H1 (cell line): Measurements from ENCODE around the gene SRGAP3. TPM values are rescaled to one million over a fixed set of nuclear protein-coding genes. Genes with fewer than 3 reads are reported as not detected.

Source experiments
- CTCF ChIA-PET: fragments of 300-600 bp; sonication (Branson Sonifier 250); formaldehyde crosslinking; loops from one replicate; lab custom pipeline; 2021; ENCODE audit not compliant: partially characterized antibody; lab: Charles Lee
- POLR2A ChIA-PET: fragments of 300-600 bp; sonication (Branson Sonifier 250); formaldehyde crosslinking; loops from one replicate; lab custom pipeline; 2021; ENCODE audit warnings: inconsistent platforms; ENCODE audit not compliant: partially characterized antibody; lab: Charles Lee
- DNase-seq, 2 experiments: peaks; one replicate each; pipeline versions ENCODE4 v3.0.0 to v3.0.0-alpha.2; 2010 to 2022; ENCODE audit warnings: low spot score in 2 of 2, low read depth in 1 of 2, mixed read lengths in 1 of 2
- FAIRE-seq: peaks from 2 replicates; lab custom pipeline; 2011; peaks lifted over from hg19 to GRCh38; lab: Jason Lieb, UNC
- H2AFZ ChIP-seq: 2 replicates; pipeline ENCODE4 v1.8.1; 2012; ENCODE audit warnings: low read length, inconsistent platforms
- H2AK5ac ChIP-seq: 2 replicates; pipeline ENCODE4 v1.6.1; 2013; ENCODE audit warnings: low read depth, low read length
- H2BK120ac ChIP-seq: replicated peaks from 2 replicates; pipeline ENCODE3; 2013; ENCODE audit warnings: low read depth, low read length, inconsistent platforms
- H2BK12ac ChIP-seq: 2 replicates; pipeline ENCODE4 v1.6.1; 2013; ENCODE audit warnings: low read depth, low read length
- H2BK15ac ChIP-seq: 2 replicates; pipeline ENCODE4 v1.6.1; 2013; ENCODE audit warnings: low read length
- H2BK20ac ChIP-seq: 2 replicates; pipeline ENCODE4 v1.6.1; 2013; ENCODE audit warnings: low read length
- H2BK5ac ChIP-seq: 2 replicates; pipeline ENCODE4 v1.6.1; 2013; ENCODE audit warnings: low read depth, low read length
- H3K14ac ChIP-seq: 2 replicates; pipeline ENCODE4 v1.6.1; 2013; ENCODE audit warnings: inconsistent platforms; ENCODE audit not compliant: insufficient read length
- H3K18ac ChIP-seq: 2 replicates; pipeline ENCODE4 v1.6.1; 2013; ENCODE audit warnings: low read length; ENCODE audit errors: extremely low read depth
- H3K23ac ChIP-seq: 2 replicates; pipeline ENCODE4 v1.6.1; 2013; ENCODE audit warnings: inconsistent platforms; ENCODE audit not compliant: insufficient read length
- H3K23me2 ChIP-seq: 2 replicates; pipeline ENCODE4 v1.6.1; 2013; ENCODE audit warnings: low read depth, low read length
- H3K27ac ChIP-seq: 2 replicates; pipeline ENCODE4 v1.6.1; 2011; ENCODE audit warnings: low read depth, low read length, inconsistent platforms
- H3K27me3 ChIP-seq, 4 experiments: replicated peaks in 1 of 4; 1 replicate in 1 of 4; 2 replicates in 3 of 4; pipeline versions ENCODE4 v1.6.1 to v1.8.1; 2011 to 2013; ENCODE audit warnings: low read length in 3 of 4, mild to moderate bottlenecking in 3 of 4, inconsistent platforms in 2 of 4, mixed read lengths in 2 of 4, moderate library complexity in 1 of 4; ENCODE audit not compliant: control insufficient read depth in 3 of 4, insufficient read depth in 3 of 4; ENCODE audit errors: extremely low read depth in 1 of 4
- H3K36me3 ChIP-seq, 4 experiments: 2 replicates each; pipeline versions ENCODE4 v1.6.1 to v1.8.1; 2011 to 2013; ENCODE audit warnings: mild to moderate bottlenecking in 4 of 4, low read length in 3 of 4, moderate library complexity in 2 of 4, control low read depth in 1 of 4, inconsistent platforms in 1 of 4; ENCODE audit not compliant: insufficient read depth in 4 of 4, control insufficient read depth in 2 of 4
- H3K4ac ChIP-seq: replicated peaks from 2 replicates; pipeline ENCODE3; 2013; ENCODE audit warnings: low read length, low read depth, mixed read lengths, inconsistent platforms; ENCODE audit not compliant: insufficient read length
- H3K4me1 ChIP-seq, 4 experiments: replicated peaks in 1 of 4; 1 replicate in 1 of 4; 2 replicates in 3 of 4; pipeline versions ENCODE4 v1.6.1 to v1.8.1; 2011 to 2013; ENCODE audit warnings: low read length in 3 of 4, inconsistent platforms in 2 of 4, mixed read lengths in 1 of 4; ENCODE audit not compliant: insufficient read depth in 4 of 4, control insufficient read depth in 3 of 4
- H3K4me2 ChIP-seq, 2 experiments: 2 replicates each; pipeline versions ENCODE4 v1.6.1 to v1.8.1; 2011 to 2013; ENCODE audit warnings: low read depth in 2 of 2, low read length in 2 of 2, control low read depth in 1 of 2, inconsistent platforms in 1 of 2, mild to moderate bottlenecking in 1 of 2; ENCODE audit not compliant: insufficient read depth in 1 of 2
- H3K4me3 ChIP-seq, 4 experiments: fragments of 200-600, 300-600 bp in 1 of 4; sonication (generic), shearing (Covaris generic), sonication (Bioruptor Twin) in 1 of 4; 2 replicates each; pipeline versions ENCODE4 v1.5.1 to v1.8.1; 2011 to 2016; ENCODE audit warnings: low read length in 4 of 4, low read depth in 3 of 4, control low read depth in 2 of 4, inconsistent platforms in 2 of 4, mild to moderate bottlenecking in 2 of 4, mixed read lengths in 1 of 4, moderate library complexity in 1 of 4; ENCODE audit not compliant: insufficient read depth in 2 of 4; ENCODE audit errors: extremely low read depth in 1 of 4
- H3K56ac ChIP-seq: replicated peaks from 2 replicates; pipeline ENCODE3; 2013; ENCODE audit warnings: low read depth, mild to moderate bottlenecking, mixed read lengths, low read length, inconsistent platforms; ENCODE audit not compliant: insufficient read length
- H3K79me1 ChIP-seq: 2 replicates; pipeline ENCODE4 v1.6.1; 2013; ENCODE audit warnings: low read depth, low read length, control low read depth
- H3K79me2 ChIP-seq, 2 experiments: 2 replicates each; pipeline versions ENCODE4 v1.6.1 to v1.8.1; 2012 to 2013; ENCODE audit warnings: low read length in 2 of 2, mild to moderate bottlenecking in 2 of 2, inconsistent platforms in 1 of 2; ENCODE audit not compliant: insufficient read depth in 2 of 2, control insufficient read depth in 1 of 2
- H3K9ac ChIP-seq, 4 experiments: replicated peaks in 1 of 4; 1 replicate in 1 of 4; 2 replicates in 3 of 4; pipeline versions ENCODE4 v1.6.1 to v1.8.1; 2011 to 2013; ENCODE audit warnings: low read depth in 3 of 4, low read length in 3 of 4, control low read depth in 2 of 4, mild to moderate bottlenecking in 2 of 4, moderate library complexity in 2 of 4, inconsistent platforms in 1 of 4; ENCODE audit errors: extremely low read depth in 1 of 4
- H3K9me3 ChIP-seq, 2 experiments: 2 replicates each; pipeline versions ENCODE4 v1.6.1 to v1.8.1; 2012 to 2013; ENCODE audit warnings: mild to moderate bottlenecking in 2 of 2, moderate library complexity in 2 of 2, control low read depth in 1 of 2, inconsistent platforms in 1 of 2, low read depth in 1 of 2, low read length in 1 of 2, mixed read lengths in 1 of 2; ENCODE audit not compliant: insufficient read depth in 2 of 2
- H4K20me1 ChIP-seq, 2 experiments: replicated peaks in 1 of 2; 2 replicates each; pipeline versions ENCODE3 to v1.8.1; 2011 to 2013; ENCODE audit warnings: inconsistent platforms in 2 of 2, low read length in 2 of 2, mild to moderate bottlenecking in 1 of 2; ENCODE audit not compliant: insufficient read depth in 2 of 2, control insufficient read depth in 1 of 2
- H4K5ac ChIP-seq: 2 replicates; pipeline ENCODE4 v1.6.1; 2013; ENCODE audit warnings: low read length, low read depth, mixed read lengths, inconsistent platforms; ENCODE audit not compliant: insufficient read length
- H4K8ac ChIP-seq: 2 replicates; pipeline ENCODE4 v1.8.0; 2013; ENCODE audit warnings: mild to moderate bottlenecking, moderate library complexity, low read length, inconsistent platforms; ENCODE audit not compliant: insufficient read depth; ENCODE audit errors: extremely low read depth
- H4K91ac ChIP-seq: replicated peaks from 2 replicates; pipeline ENCODE3; 2013; ENCODE audit warnings: low read length, mixed read lengths, inconsistent platforms; ENCODE audit not compliant: insufficient read length
- ASH2L ChIP-seq: fragments of 200-600, 300-600 bp; sonication (generic); IDR thresholded peaks from one replicate; pipeline ENCODE4 v1.7.1; 2017; ENCODE audit warnings: low read length
- CEBPB ChIP-seq: IDR thresholded peaks from 2 replicates; pipeline ENCODE4 v1.6.1; 2012; ENCODE audit warnings: low read depth, low read length
- CHD1 ChIP-seq: IDR thresholded peaks from 2 replicates; pipeline ENCODE4 v1.6.1; 2012; ENCODE audit warnings: low read depth, low read length, improper control_type of control experiment
- EGR1 ChIP-seq: IDR thresholded peaks from 2 replicates; pipeline ENCODE4 v1.6.1; 2011; ENCODE audit warnings: low read depth, low read length, borderline replicate concordance
- FOSL1 ChIP-seq: IDR thresholded peaks from 2 replicates; pipeline ENCODE4 v1.6.1; 2011; ENCODE audit warnings: mild to moderate bottlenecking, low read depth, low read length, moderate library complexity; ENCODE audit not compliant: insufficient read depth
- GTF2F1 ChIP-seq: IDR thresholded peaks from 2 replicates; pipeline ENCODE4 v1.6.1; 2012; ENCODE audit warnings: low read depth, low read length, improper control_type of control experiment, borderline replicate concordance
- KDM5A ChIP-seq: fragments of 200-600 bp; IDR thresholded peaks from 2 replicates; pipeline ENCODE4 v1.7.1; 2012; ENCODE audit warnings: mild to moderate bottlenecking, low read length, inconsistent platforms, mixed read lengths
- SIX5 ChIP-seq: IDR thresholded peaks from 2 replicates; pipeline ENCODE4 v1.6.1; 2011; ENCODE audit warnings: mild to moderate bottlenecking, low read depth, low read length
- SRF ChIP-seq: IDR thresholded peaks from 2 replicates; pipeline ENCODE4 v1.6.1; 2011; ENCODE audit warnings: mild to moderate bottlenecking, low read depth, low read length, moderate library complexity
- YY1 ChIP-seq: IDR thresholded peaks from 2 replicates; pipeline ENCODE4 v1.6.1; 2011; ENCODE audit warnings: low read depth, mild to moderate bottlenecking, low read length
- WGBS, 2 experiments: shearing (Covaris generic) in 1 of 2; methylation state at CpG; one replicate each; pipeline versions ENCODE4 v1.1.6 to v1.1.7; 2013 to 2015; ENCODE audit warnings: low lambda C conversion rate in 2 of 2, mixed read lengths in 2 of 2, inconsistent platforms in 1 of 2, low coverage in 1 of 2, missing lambda C conversion rate in 1 of 2; ENCODE audit not compliant: insufficient replicate concordance in 2 of 2, insufficient coverage in 1 of 2, insufficient read length in 1 of 2; ENCODE audit errors: extremely low coverage in 1 of 2, missing lambda C conversion rate in 1 of 2; 5-methylcytosine and 5-hydroxymethylcytosine counted together
- polyA plus RNA-seq, 7 experiments: library from polyadenylated mRNA; depleted of rRNA in 3 of 7; stranded (reverse) in 5 of 7; unstranded in 2 of 7; fragments of >200 nt in 5 of 7; fragments of 200-250 nt in 2 of 7; gene quantifications; 1 replicate in 5 of 7; 2 replicates in 1 of 7; 4 replicates in 1 of 7; pipeline versions ENCODE4 v1.2.1 to v1.2.3, GENCODE V29; 2011 to 2013; ENCODE audit warnings: missing spikeins in 2 of 7, mixed read lengths in 2 of 7
- total RNA-seq: library from RNA; stranded (reverse); fragmentation: NEBNext Ultra II Directional; extraction: Animal tissue kit (Norgen Biotek cat#: 25700); gene quantifications from 2 replicates; pipeline ENCODE4 v1.2.1, GENCODE V29; 2021
- TF ChIP-seq, protein P1 (sequence below), 3 experiments: IDR thresholded peaks; 1 replicate in 2 of 3; 2 replicates in 1 of 3; pipeline versions ENCODE4 v1.5.1 to v1.6.1; 2011; ENCODE audit warnings: low read length in 3 of 3, mild to moderate bottlenecking in 3 of 3, inconsistent platforms in 2 of 3, low read depth in 1 of 3, moderate library complexity in 1 of 3; ENCODE audit not compliant: insufficient read depth in 1 of 3; ENCODE audit errors: control extremely low read depth in 1 of 3

SRGAP3 gene
- total and polyA plus RNA-seq, 2 of the 8 experiments (the other 6 are each of a cell fraction or from before 2014, with no cell fraction given) = 5.8 to 11.4 TPM

DNA sequence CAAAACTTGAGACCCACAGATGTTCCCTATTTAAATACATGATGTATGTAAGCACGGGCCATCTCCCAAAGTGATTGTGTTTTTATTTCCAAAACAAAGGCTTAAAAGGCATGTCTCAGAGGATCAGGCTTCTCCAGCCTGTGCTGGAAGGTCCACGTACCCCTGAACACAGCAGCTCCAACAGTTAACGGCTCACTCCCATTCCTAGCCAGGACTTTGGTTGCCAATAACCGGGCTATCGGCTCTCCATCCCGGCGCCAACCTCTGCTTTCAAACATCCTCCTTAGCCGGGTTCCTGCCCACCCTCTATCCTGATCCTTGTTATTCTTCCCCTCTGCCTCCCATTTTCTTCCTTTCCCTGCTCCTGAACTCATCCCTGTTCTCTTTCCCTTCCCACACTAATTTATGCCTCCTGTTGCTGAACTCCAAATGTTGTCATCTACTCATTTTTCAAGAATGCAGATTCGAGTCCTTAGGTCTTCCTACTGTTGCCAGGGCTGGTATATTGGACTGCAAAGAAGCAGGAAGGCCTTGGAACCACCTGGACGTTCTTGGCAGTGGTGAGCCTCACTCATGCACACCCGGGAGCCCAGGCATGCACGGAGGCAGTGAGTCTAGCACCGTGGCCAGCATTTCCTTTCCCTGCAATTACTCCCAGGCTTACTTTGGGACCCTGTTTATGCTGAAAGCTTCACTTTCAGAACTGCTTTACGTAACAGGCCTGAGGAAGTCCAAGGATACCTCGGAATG lies 157.8 kb downstream of the SRGAP3 start:
- FAIRE-seq = no peak
- POLR2A ChIA-PET = interaction anchor here (1.0 to 1.6 kb wide), 2 partner anchors 10 to 46 kb away, joined by 3 to 4 read pairs; no protein-coding TSS in a partner anchor
- CTCF ChIA-PET = interaction anchor here (1.6 to 3.2 kb wide), 2 partner anchors 12 to 20 kb away, joined by 7 to 16 read pairs; no protein-coding TSS in a partner anchor
- TF ChIP-seq ASH2L (no peak), SRF (no peak), YY1 (no peak), GTF2F1 (no peak), SIX5 (no peak), FOSL1 (no peak), EGR1 (no peak), CEBPB (no peak), KDM5A (no peak), CHD1 (no peak)
- TF ChIP-seq, protein P1, sequence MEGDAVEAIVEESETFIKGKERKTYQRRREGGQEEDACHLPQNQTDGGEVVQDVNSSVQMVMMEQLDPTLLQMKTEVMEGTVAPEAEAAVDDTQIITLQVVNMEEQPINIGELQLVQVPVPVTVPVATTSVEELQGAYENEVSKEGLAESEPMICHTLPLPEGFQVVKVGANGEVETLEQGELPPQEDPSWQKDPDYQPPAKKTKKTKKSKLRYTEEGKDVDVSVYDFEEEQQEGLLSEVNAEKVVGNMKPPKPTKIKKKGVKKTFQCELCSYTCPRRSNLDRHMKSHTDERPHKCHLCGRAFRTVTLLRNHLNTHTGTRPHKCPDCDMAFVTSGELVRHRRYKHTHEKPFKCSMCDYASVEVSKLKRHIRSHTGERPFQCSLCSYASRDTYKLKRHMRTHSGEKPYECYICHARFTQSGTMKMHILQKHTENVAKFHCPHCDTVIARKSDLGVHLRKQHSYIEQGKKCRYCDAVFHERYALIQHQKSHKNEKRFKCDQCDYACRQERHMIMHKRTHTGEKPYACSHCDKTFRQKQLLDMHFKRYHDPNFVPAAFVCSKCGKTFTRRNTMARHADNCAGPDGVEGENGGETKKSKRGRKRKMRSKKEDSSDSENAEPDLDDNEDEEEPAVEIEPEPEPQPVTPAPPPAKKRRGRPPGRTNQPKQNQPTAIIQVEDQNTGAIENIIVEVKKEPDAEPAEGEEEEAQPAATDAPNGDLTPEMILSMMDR (IDR thresholded peaks at IDR 0.05; ENCODE audit: control extremely low read depth in 1 of 3, insufficient read depth in 1 of 3, low read depth in 1 of 3, low read length in 3 of 3) = no peak

More for the DNA sequence above, 157.8 kb downstream of the SRGAP3 start:
- H3K27me3 ChIP-seq = no peaks in the 10 kb centered on the region
- no peaks in the 10 kb centered on the region for H3K9me3 ChIP-seq
- H3K23ac ChIP-seq = no peak overlapping the region
- H4K8ac ChIP-seq = no peak overlapping the region; the same call in 1 of the 2 replicates
- H3K18ac ChIP-seq = no peak overlapping the region
- H2BK15ac ChIP-seq = no peak overlapping the region
- H3K4me3 ChIP-seq = no peak overlapping the region
- H4K20me1 ChIP-seq = no peaks in the 10 kb centered on the region
- H3K27ac ChIP-seq = no peak overlapping the region
- H2BK5ac ChIP-seq = no peak overlapping the region
- peaks cover 5% of the 10 kb centered on the region; the same call in 1 of the 2 replicates for H3K23me2 ChIP-seq
- no peak overlapping the region for H2AK5ac ChIP-seq
- H3K4me2 ChIP-seq = no peak overlapping the region
- peaks cover 0 to 4% (median 0%) of the 10 kb centered on the region in 4 experiments; a peak in 2 of 7 replicates for H3K4me1 ChIP-seq
- H3K79me1 ChIP-seq = no peaks in the 10 kb centered on the region
- no peak for DNase-seq
- H3K56ac ChIP-seq = no peak overlapping the region
- H4K91ac ChIP-seq = no peak overlapping the region
- no peak overlapping the region for H2BK20ac ChIP-seq
- no peak overlapping the region for H3K14ac ChIP-seq
- no peak overlapping the region for H3K4ac ChIP-seq
- H2AFZ ChIP-seq = no peak overlapping the region
- H3K9ac ChIP-seq = no peak overlapping the region
- WGBS, 2 experiments = 86% methylated on average over 15 of the region's 15 CpGs; no CpG with 5 or more reads in 1 of the 2 experiments
- no peak overlapping the region for H2BK12ac ChIP-seq
- H3K79me2 ChIP-seq = no peaks in the 10 kb centered on the region
- no peak overlapping the region for H2BK120ac ChIP-seq
- H4K5ac ChIP-seq = no peak overlapping the region
- H3K36me3 ChIP-seq = no peaks in the 10 kb centered on the region
